Endothelial cell of umbilical vein (primary cell): ENCODE measurements around the gene TTF1. TPM values are rescaled to one million over a fixed set of nuclear protein-coding genes. Genes with fewer than 3 reads are reported as not detected.

Experiments used
- BruUV-seq: library from RNA; stranded (reverse); fragments of 400-500 nt; replicated peaks from 2 replicates; lab custom pipeline; 2021; lab: Mats Ljungman, UMichigan
- CTCF ChIA-PET: fragments of 300-600, 350-600 bp; sonication (Branson Sonifier 250); formaldehyde crosslinking; loops from one replicate; lab custom pipeline; 2021; ENCODE audit warnings: antibody characterized with exemption, inconsistent platforms; lab: Charles Lee
- POLR2A ChIA-PET: fragments of 300-600, 350-600 bp; sonication (Branson Sonifier 250); formaldehyde crosslinking; loops from one replicate; lab custom pipeline; 2021; ENCODE audit warnings: antibody characterized with exemption, inconsistent platforms; lab: Charles Lee
- DNase-seq: peaks from one replicate; pipeline ENCODE4 v3.0.0-alpha.2; 2011; ENCODE audit warnings: low read depth, low spot score
- FAIRE-seq: peaks from 2 replicates; lab custom pipeline; 2011; peaks lifted over from hg19 to GRCh38; lab: Jason Lieb, UNC
- H2AFZ ChIP-seq: 2 replicates; pipeline ENCODE4 v1.6.0; 2012; ENCODE audit warnings: low read depth, low read length, control low read depth, inconsistent platforms
- H3K27ac ChIP-seq: 2 replicates; pipeline ENCODE4 v1.5.1; 2011; ENCODE audit warnings: low read depth, mild to moderate bottlenecking, control low read depth, low read length, moderate library complexity; ENCODE audit not compliant: insufficient read depth
- H3K27me3 ChIP-seq, 2 experiments: 2 replicates each; pipeline versions ENCODE4 v1.6.0 to v1.6.1; 2011; ENCODE audit warnings: low read length in 2 of 2, mixed read lengths in 1 of 2; ENCODE audit not compliant: control insufficient read depth in 2 of 2, insufficient read depth in 2 of 2
- H3K36me3 ChIP-seq, 2 experiments: 2 replicates in 1 of 2; 3 replicates in 1 of 2; pipeline ENCODE4 v1.5.1; 2011; ENCODE audit warnings: low read length in 2 of 2, mild to moderate bottlenecking in 1 of 2, moderate library complexity in 1 of 2; ENCODE audit not compliant: control insufficient read depth in 2 of 2, insufficient read depth in 2 of 2; ENCODE audit errors: extremely low read depth in 1 of 2
- H3K4me1 ChIP-seq: 3 replicates; pipeline ENCODE4 v1.5.1; 2011; ENCODE audit warnings: mild to moderate bottlenecking, low read length; ENCODE audit not compliant: control insufficient read depth, insufficient read depth; ENCODE audit errors: extremely low read depth
- H3K4me2 ChIP-seq: 2 replicates; pipeline ENCODE4 v1.6.1; 2011; ENCODE audit warnings: low read length, control low read depth, mixed read lengths; ENCODE audit not compliant: insufficient read depth
- H3K4me3 ChIP-seq, 3 experiments: fragments of 200-600 bp in 1 of 3; sonication (generic), shearing (Covaris generic) in 1 of 3; replicated peaks in 1 of 3; 2 replicates each; pipeline ENCODE4 v1.5.1; 2011 to 2016; ENCODE audit warnings: control low read depth in 3 of 3, low read length in 3 of 3, mild to moderate bottlenecking in 2 of 3, inconsistent platforms in 1 of 3, low read depth in 1 of 3, moderate library complexity in 1 of 3; ENCODE audit not compliant: insufficient read depth in 1 of 3
- H3K79me2 ChIP-seq: 2 replicates; pipeline ENCODE4 v1.6.0; 2012; ENCODE audit warnings: low read length, inconsistent platforms; ENCODE audit not compliant: control insufficient read depth, insufficient read depth
- H3K9ac ChIP-seq: replicated peaks from 2 replicates; pipeline ENCODE3; 2011; ENCODE audit warnings: low read length, control low read depth; ENCODE audit not compliant: insufficient read depth; ENCODE audit errors: extremely low read depth
- H3K9me1 ChIP-seq: replicated peaks from 3 replicates; pipeline ENCODE4 v1.6.0; 2011; ENCODE audit warnings: mild to moderate bottlenecking, low read length; ENCODE audit not compliant: control insufficient read depth, insufficient read depth; ENCODE audit errors: extremely low read depth
- H3K9me3 ChIP-seq: replicated peaks from 2 replicates; pipeline ENCODE4 v1.5.1; 2012; ENCODE audit warnings: low read length, inconsistent platforms; ENCODE audit not compliant: control insufficient read depth, insufficient read depth
- H4K20me1 ChIP-seq: replicated peaks from 2 replicates; pipeline ENCODE3; 2011; ENCODE audit warnings: mild to moderate bottlenecking, low read length; ENCODE audit not compliant: control insufficient read depth, insufficient read depth; ENCODE audit errors: extremely low read depth
- EZH2 ChIP-seq: IDR thresholded peaks from 2 replicates; pipeline ENCODE4 v1.6.1; 2012; ENCODE audit warnings: borderline replicate concordance, low read depth, mild to moderate bottlenecking, moderate library complexity, low read length, inconsistent platforms; ENCODE audit not compliant: severe bottlenecking
- FOS ChIP-seq: IDR thresholded peaks from 2 replicates; pipeline ENCODE4 v1.6.1; 2011; ENCODE audit warnings: mild to moderate bottlenecking, low read length, moderate library complexity, borderline replicate concordance; ENCODE audit not compliant: insufficient read depth
- GATA2 ChIP-seq: IDR thresholded peaks from 2 replicates; pipeline ENCODE4 v1.7.0; 2011; ENCODE audit warnings: low read depth, mild to moderate bottlenecking, moderate library complexity, mixed read lengths, low read length; ENCODE audit not compliant: insufficient read length, insufficient read depth
- JUN ChIP-seq: IDR thresholded peaks from 2 replicates; pipeline ENCODE4 v1.6.1; 2011; ENCODE audit warnings: borderline replicate concordance, low read depth; ENCODE audit not compliant: insufficient read length, insufficient read depth
- MYC ChIP-seq: IDR thresholded peaks from one replicate; pipeline ENCODE4 v1.6.1; 2011; ENCODE audit warnings: mild to moderate bottlenecking, low read depth, low read length
- POLR2A ChIP-seq: IDR thresholded peaks from 2 replicates; pipeline ENCODE4 v1.6.1; 2012; ENCODE audit warnings: low read depth, mild to moderate bottlenecking, control low read depth, low read length
- POLR2AphosphoS5 ChIP-seq: IDR thresholded peaks from 2 replicates; pipeline ENCODE4 v1.6.1; 2012; ENCODE audit warnings: low read depth, mild to moderate bottlenecking, control low read depth, low read length, moderate library complexity; ENCODE audit not compliant: insufficient read depth
- dilution Hi-C: fragments of 300-500 bp; cut with MboI; formaldehyde crosslinking; loops from one replicate; pipeline ENCODE4 v1.15.0; 2019; ENCODE audit warnings: low sequenced_read_pairs; ENCODE audit not compliant: extremely low pct_ligation_motif_present
- intact Hi-C: fragments of 100-400 bp; cut with micrococcal nuclease; formaldehyde crosslinking; loops from one replicate; pipeline ENCODE4 v1.10.0; 2022
- polyA plus RNA-seq, 4 experiments: library from polyadenylated mRNA; depleted of rRNA in 3 of 4; stranded (reverse) in 3 of 4; unstranded in 1 of 4; fragments of >200 nt; gene quantifications; 2 replicates each; pipeline versions ENCODE4 v1.2.1 to v1.2.3, GENCODE V29; 2011 to 2012; ENCODE audit warnings: missing spikeins in 1 of 4
- total RNA-seq: library from RNA; stranded (reverse); gene quantifications from 2 replicates; pipeline ENCODE4 v1.2.3, GENCODE V29; 2021
- TF ChIP-seq, protein P1 (sequence below), 2 donors: IDR thresholded peaks; 1 replicate in 1 of 2; 2 replicates in 1 of 2; pipeline ENCODE4 v1.5.1; 2011; ENCODE audit warnings: low read length in 2 of 2, mild to moderate bottlenecking in 2 of 2, moderate library complexity in 2 of 2, control low read depth in 1 of 2, inconsistent platforms in 1 of 2, low read depth in 1 of 2; ENCODE audit not compliant: insufficient read depth in 1 of 2; ENCODE audit errors: extremely low read depth in 1 of 2
- TF ChIP-seq, protein P2 (sequence below): IDR thresholded peaks from 2 replicates; pipeline ENCODE4 v1.6.1; 2011; ENCODE audit not compliant: insufficient read depth, insufficient read length

TTF1 gene
- total and polyA plus RNA-seq, 2 donors (not counting 3 experiments of a cell fraction or from before 2014, with no cell fraction given) = 4.9 to 12.0 TPM

DNA sequence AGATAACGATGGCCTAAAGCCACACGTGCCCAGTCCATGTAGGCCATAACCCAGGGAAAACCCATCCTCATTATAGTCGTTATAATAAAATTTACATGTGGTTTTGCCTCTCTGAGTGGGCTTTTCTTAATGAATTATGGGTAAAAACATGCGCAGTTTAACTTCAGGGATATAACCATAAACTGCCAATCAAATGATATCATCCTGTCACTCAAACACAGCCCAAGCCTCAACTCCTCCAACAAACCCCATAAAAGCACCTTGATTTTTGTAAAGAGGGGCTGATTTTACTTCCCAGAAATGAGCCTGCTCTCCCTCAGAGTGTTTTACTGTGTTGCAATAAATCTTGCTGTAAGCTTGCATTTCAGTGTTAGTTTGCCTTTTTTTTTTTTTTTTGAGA lies 36.0 kb downstream of the TTF1 start:
- H3K27ac ChIP-seq = no peak overlapping the region
- no peaks in the 10 kb centered on the region for H3K79me2 ChIP-seq
- H3K4me1 ChIP-seq = peaks cover 27% of the 10 kb centered on the region
- DNase-seq (no peak), FAIRE-seq (no peak)
- intact Hi-C loops (no loop called here), dilution Hi-C loops (no loop called here)
- no peaks in the 10 kb centered on the region for H3K36me3 ChIP-seq
- ChIA-PET CTCF (no interaction called here), POLR2A (no interaction called here)
- no peak for TF ChIP-seq JUN
- TF ChIP-seq, protein P1, sequence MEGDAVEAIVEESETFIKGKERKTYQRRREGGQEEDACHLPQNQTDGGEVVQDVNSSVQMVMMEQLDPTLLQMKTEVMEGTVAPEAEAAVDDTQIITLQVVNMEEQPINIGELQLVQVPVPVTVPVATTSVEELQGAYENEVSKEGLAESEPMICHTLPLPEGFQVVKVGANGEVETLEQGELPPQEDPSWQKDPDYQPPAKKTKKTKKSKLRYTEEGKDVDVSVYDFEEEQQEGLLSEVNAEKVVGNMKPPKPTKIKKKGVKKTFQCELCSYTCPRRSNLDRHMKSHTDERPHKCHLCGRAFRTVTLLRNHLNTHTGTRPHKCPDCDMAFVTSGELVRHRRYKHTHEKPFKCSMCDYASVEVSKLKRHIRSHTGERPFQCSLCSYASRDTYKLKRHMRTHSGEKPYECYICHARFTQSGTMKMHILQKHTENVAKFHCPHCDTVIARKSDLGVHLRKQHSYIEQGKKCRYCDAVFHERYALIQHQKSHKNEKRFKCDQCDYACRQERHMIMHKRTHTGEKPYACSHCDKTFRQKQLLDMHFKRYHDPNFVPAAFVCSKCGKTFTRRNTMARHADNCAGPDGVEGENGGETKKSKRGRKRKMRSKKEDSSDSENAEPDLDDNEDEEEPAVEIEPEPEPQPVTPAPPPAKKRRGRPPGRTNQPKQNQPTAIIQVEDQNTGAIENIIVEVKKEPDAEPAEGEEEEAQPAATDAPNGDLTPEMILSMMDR (IDR thresholded peaks at IDR 0.05; ENCODE audit: extremely low read depth in 1 of 2, insufficient read depth in 1 of 2, low read depth in 1 of 2, low read length in 2 of 2) = no peak
- TF ChIP-seq FOS = no peak
- TF ChIP-seq GATA2 = no peak
- TF ChIP-seq POLR2AphosphoS5 = no peak
- TF ChIP-seq MYC = no peak
- TF ChIP-seq, protein P2, sequence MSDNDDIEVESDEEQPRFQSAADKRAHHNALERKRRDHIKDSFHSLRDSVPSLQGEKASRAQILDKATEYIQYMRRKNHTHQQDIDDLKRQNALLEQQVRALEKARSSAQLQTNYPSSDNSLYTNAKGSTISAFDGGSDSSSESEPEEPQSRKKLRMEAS = no peak
- no peak for TF ChIP-seq EZH2
- TF ChIP-seq POLR2A = no peak
- no peak overlapping the region for H3K4me2 ChIP-seq
- H4K20me1 ChIP-seq = no peaks in the 10 kb centered on the region
- no peak overlapping the region for H2AFZ ChIP-seq
- no peak overlapping the region for H3K4me3 ChIP-seq
- H3K9ac ChIP-seq = no peak overlapping the region
- BruUV-seq = no TSS peak
- no peaks in the 10 kb centered on the region for H3K27me3 ChIP-seq
- H3K9me1 ChIP-seq = no peaks in the 10 kb centered on the region
- H3K9me3 ChIP-seq = no peaks in the 10 kb centered on the region
